ENCODE results near the gene ATP1A3.

Gene ATP1A3

DNA sequence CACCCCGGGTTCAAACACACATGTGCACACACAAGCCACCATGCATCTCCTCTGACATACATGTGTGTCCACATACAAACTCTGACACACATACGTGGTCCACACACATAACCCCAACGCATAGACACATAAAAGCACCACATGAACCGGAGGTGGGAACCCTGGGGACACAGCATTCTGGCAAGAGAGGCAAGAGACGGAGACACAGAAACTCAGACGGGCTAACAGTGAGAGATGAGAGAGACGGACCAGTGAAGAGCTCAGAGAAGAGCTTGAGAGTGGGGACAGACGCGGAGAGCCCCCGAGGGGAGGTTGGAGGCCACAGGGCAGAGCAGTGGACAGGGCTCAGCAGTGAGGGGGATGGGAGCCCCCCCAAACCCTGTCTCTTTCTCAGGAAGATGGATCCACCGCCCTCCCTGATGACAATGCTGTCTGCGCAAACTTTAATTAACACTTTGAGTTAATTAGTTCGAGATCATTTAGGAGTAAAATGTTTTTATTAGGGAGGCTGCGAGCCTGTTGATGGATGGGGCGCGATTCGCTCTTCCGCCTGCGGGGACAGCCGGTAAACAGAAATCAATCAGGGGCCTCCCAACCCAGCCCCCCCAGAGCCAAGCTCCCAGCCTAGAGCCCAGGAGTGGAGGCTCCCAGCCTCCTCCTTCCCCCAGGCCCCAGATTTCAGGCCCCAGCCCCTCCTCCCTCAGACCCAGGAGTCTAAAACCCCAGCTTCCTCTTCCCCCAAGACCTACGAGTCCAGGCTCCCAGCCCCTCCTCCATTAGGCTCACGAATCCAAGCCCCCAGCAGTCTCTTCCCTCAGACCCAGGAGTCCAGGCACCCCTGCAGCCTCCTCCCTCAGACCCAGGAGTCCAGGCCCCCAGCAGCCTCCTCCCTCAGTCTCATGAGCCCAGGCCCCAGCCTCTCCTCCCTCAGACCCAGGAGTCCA, 56.2 kb downstream of the ATP1A3 start:
- no peaks in the 10 kb centered on the region for H3K9me3 Mint-ChIP-seq
- ATAC-seq (ENCODE audit: low read depth), result no peak
- H3K36me3 Mint-ChIP-seq, result no peaks in the 10 kb centered on the region
- H3K4me3 Mint-ChIP-seq, result peak overlapping the region; percentile 6
- H3K27ac Mint-ChIP-seq, result peak overlapping the region; percentile 35
- peaks cover 51% of the 10 kb centered on the region for H3K4me1 Mint-ChIP-seq
- H3K27me3 Mint-ChIP-seq, result peaks cover 6% of the 10 kb centered on the region
- no peak for DNase-seq (ENCODE audit: low spot score in 2 of 2)

DNA sequence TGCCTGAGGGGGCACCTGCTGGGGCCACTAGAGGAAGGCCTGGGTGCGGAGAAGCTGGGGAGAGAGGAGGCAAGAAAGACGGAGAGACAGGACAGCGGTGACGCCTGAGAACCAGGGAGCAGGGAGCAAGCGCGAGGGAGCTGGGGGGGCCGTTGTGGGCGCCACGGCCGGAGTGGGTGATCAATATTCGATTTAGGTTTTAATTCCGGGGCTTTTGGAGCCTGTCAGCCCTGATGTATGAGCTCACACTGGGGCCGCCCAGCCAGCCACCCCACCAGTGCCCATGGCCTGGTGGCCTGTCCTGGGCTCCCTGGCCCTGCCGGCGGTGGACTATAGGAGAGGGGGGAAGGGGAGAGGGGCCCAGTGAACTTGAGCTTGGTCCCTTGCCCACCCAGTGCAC, 57.1 kb downstream of the ATP1A3 start:
- Mint-ChIP-seq H3K9me3 (no peaks in the 10 kb centered on the region), H3K36me3 (no peaks in the 10 kb centered on the region), H3K4me1 (peaks cover 52% of the 10 kb centered on the region), H3K27ac (peak overlapping the region; percentile 71), H3K27me3 (peaks cover 6% of the 10 kb centered on the region), H3K4me3 (no peak overlapping the region)
- DNase-seq (ENCODE audit: low spot score in 2 of 2) (no peak), ATAC-seq (ENCODE audit: low read depth) (no peak)

GRCh38 chr19:41936416-41936850, 57.6 kb downstream of the ATP1A3 start:
- Mint-ChIP-seq H3K4me1 (peaks cover 47% of the 10 kb centered on the region), H3K27me3 (peaks cover 6% of the 10 kb centered on the region), H3K4me3 (no peak overlapping the region), H3K9me3 (no peaks in the 10 kb centered on the region), H3K27ac (peak overlapping the region; percentile 71), H3K36me3 (no peaks in the 10 kb centered on the region)
- no peak for ATAC-seq (ENCODE audit: low read depth)
- no peak for DNase-seq (ENCODE audit: low spot score in 2 of 2)

DNA sequence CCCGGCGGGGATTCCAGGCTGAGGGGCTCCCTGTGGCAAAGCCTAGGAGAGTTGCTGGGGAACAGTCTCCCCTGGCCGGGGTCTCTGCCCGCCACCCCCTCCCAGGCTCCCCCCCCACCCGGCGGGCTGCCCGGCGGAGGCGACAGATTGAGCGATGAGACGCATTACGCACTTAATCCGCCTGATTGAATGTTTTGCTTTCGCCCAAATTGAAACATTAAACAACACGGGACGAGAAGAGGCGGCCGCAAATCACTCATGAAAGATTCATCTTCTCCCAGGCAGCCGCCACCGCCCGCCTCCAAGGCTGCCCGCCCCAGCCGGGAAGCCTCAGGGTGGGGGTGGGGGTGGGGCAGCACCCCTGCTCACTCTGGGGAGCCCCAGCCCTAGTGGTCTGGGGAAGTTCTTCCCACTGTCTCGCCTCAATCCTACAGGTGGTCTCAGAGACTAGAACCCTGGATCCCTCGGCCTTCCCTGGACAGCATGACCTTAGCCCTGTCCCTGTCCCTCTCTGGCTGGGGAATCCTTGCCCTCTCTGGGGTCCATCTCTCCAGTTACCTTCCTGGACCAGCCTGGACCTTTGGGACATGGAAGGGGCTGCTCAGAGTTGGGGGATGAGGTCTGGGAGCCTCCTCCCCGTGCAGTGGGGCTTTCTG, 58.1 kb downstream of the ATP1A3 start:
- Mint-ChIP-seq H3K4me1 (peaks cover 46% of the 10 kb centered on the region), H3K27ac (peak overlapping the region; percentile 90), H3K4me3 (no peak overlapping the region), H3K36me3 (no peaks in the 10 kb centered on the region), H3K9me3 (no peaks in the 10 kb centered on the region), H3K27me3 (peaks cover 6% of the 10 kb centered on the region)
- ATAC-seq (ENCODE audit: low read depth) (no peak), DNase-seq (ENCODE audit: low spot score in 2 of 2) (no peak)

DNA sequence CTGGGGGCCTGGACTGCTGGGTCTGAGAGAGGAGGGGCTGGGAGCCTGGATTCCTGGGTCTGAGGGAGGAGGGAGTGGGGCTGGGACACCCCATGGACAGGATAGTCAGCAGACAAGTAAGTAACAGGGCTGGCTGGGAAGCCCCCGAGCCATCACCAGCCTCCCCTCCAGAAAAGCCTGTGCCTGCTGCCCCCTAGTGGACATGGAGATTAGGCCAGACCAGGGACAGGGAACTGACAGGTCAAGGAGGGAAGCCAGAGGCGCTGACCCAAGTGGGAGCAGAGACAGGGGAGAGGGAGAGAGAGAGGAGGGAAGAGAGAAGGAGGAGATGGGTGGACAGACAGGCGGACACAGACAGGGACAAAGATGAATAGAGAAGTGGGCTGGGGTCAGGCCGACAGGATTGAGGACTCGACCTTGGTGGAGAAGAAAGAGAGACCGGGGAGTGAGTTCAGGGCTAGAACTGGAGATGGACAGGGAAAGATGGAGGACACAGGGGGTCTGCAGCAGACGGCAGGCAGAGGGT, 59.1 kb downstream of the ATP1A3 start:
- peak; percentile 87 for ATAC-seq (ENCODE audit: low read depth)
- Mint-ChIP-seq H3K27me3 (peaks cover 6% of the 10 kb centered on the region), H3K36me3 (no peaks in the 10 kb centered on the region), H3K9me3 (no peaks in the 10 kb centered on the region), H3K4me3 (peak overlapping the region; percentile 67), H3K27ac (peak overlapping the region; percentile 90), H3K4me1 (peaks cover 51% of the 10 kb centered on the region)
- DNase-seq (ENCODE audit: low spot score in 2 of 2), result peak; percentile 82 to 88

- H3K4me3 Mint-ChIP-seq, result no peak overlapping the region
- no peak for ATAC-seq (ENCODE audit: low read depth)
These were observed 60.2 kb downstream of the ATP1A3 start for GRCh38 chr19:41933693-41934426.

GRCh38 chr19:41932720-41933332, 61.2 kb downstream of the ATP1A3 start:
- Mint-ChIP-seq H3K9me3 (no peaks in the 10 kb centered on the region), H3K4me1 (peaks cover 59% of the 10 kb centered on the region), H3K27me3 (peaks cover 11% of the 10 kb centered on the region), H3K27ac (peak overlapping the region; percentile 90), H3K36me3 (no peaks in the 10 kb centered on the region), H3K4me3 (no peak overlapping the region)
- ATAC-seq (ENCODE audit: low read depth) (no peak), DNase-seq (ENCODE audit: low spot score in 2 of 2) (no peak)

More at GRCh38 chr19:41933693-41934426, 60.2 kb downstream of the ATP1A3 start:
- H3K27me3 Mint-ChIP-seq, result peaks cover 10% of the 10 kb centered on the region
- H3K9me3 Mint-ChIP-seq, result no peaks in the 10 kb centered on the region
- H3K36me3 Mint-ChIP-seq, result no peaks in the 10 kb centered on the region
- H3K27ac Mint-ChIP-seq, result peak overlapping the region; percentile 90
- H3K4me1 Mint-ChIP-seq, result peaks cover 59% of the 10 kb centered on the region
- no peak for DNase-seq (ENCODE audit: low spot score in 2 of 2)

DNA sequence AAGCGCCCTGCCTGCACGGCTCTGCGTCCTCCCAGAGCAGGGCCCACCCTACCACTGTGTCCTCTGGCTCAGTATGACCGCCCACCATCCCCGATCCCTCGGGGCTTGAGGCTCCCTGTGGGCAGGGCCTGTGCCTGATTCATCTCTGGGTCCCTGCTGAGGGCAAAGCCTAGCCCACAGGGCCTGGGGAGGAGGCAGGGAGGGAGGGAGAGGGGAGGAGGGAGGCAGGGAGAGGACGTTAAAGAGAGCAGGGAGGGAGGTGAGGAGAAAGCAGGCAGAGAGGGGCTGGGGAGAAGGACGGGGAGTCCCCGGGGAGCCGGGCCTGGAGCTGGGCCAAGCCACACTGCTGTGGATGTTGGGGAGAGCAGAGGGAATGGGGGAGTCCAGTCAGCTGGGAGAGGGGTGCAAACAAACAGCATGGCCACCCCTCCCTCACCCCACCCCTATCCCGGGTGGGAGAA, 61.7 kb downstream of the ATP1A3 start:
- peak overlapping the region; percentile 39 for H3K27ac Mint-ChIP-seq
- no peaks in the 10 kb centered on the region for H3K9me3 Mint-ChIP-seq
- peaks cover 55% of the 10 kb centered on the region for H3K4me1 Mint-ChIP-seq
- no peaks in the 10 kb centered on the region for H3K36me3 Mint-ChIP-seq
- no peak overlapping the region for H3K4me3 Mint-ChIP-seq
- ATAC-seq (ENCODE audit: low read depth) (no peak), DNase-seq (ENCODE audit: low spot score in 2 of 2) (no peak)
- H3K27me3 Mint-ChIP-seq, result peaks cover 11% of the 10 kb centered on the region

- no peak for DNase-seq (ENCODE audit: low spot score in 2 of 2)
- Mint-ChIP-seq H3K27ac (no peak overlapping the region), H3K27me3 (peaks cover 11% of the 10 kb centered on the region), H3K4me3 (no peak overlapping the region), H3K9me3 (no peaks in the 10 kb centered on the region), H3K4me1 (peaks cover 48% of the 10 kb centered on the region), H3K36me3 (no peaks in the 10 kb centered on the region)
- ATAC-seq (ENCODE audit: low read depth), result peak; percentile 25
These were observed 63.0 kb downstream of the ATP1A3 start for GRCh38 chr19:41930926-41931592.

DNA sequence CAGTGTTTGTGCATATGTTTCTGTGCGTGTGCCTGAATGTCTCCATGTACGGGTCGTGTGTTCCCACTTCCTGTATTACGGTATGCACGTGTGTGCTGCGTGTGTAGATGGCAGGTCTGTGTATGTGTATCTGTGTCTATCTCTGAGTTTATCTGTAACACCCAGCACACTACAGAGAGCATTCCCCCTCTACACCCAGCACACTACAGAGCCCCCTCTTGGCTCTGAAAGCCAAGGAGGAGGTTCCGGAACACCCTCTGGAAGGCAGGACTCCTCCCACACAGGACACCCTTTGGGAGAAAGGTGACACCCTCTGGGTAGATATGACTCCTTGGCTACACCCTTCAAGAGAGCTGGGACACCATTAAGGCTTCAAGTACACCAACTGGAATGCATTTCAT, 63.7 kb downstream of the ATP1A3 start:
- Mint-ChIP-seq H3K27me3 (peaks cover 9% of the 10 kb centered on the region), H3K27ac (no peak overlapping the region), H3K4me1 (peaks cover 46% of the 10 kb centered on the region), H3K4me3 (peak overlapping the region; percentile 72), H3K36me3 (no peaks in the 10 kb centered on the region), H3K9me3 (no peaks in the 10 kb centered on the region)
- no peak for ATAC-seq (ENCODE audit: low read depth)
- DNase-seq (ENCODE audit: low spot score in 2 of 2), result no peak

GRCh38 chr19:41929536-41930071, 64.4 kb downstream of the ATP1A3 start:
- Mint-ChIP-seq H3K36me3 (no peaks in the 10 kb centered on the region), H3K4me3 (peak overlapping the region; percentile 90), H3K27me3 (peaks cover 5% of the 10 kb centered on the region), H3K27ac (no peak overlapping the region), H3K9me3 (no peaks in the 10 kb centered on the region), H3K4me1 (peaks cover 39% of the 10 kb centered on the region)
- ATAC-seq (ENCODE audit: low read depth) (peak; percentile 11), DNase-seq (ENCODE audit: low spot score in 2 of 2) (no peak)

GRCh38 chr19:41928754-41929535, 65.1 kb downstream of the ATP1A3 start:
- Mint-ChIP-seq H3K27ac (peak overlapping the region; percentile 24), H3K36me3 (no peaks in the 10 kb centered on the region), H3K4me1 (peaks cover 34% of the 10 kb centered on the region), H3K9me3 (no peaks in the 10 kb centered on the region), H3K27me3 (peaks cover 6% of the 10 kb centered on the region), H3K4me3 (peak overlapping the region; percentile 90)
- ATAC-seq (ENCODE audit: low read depth) (peak; percentile 72), DNase-seq (ENCODE audit: low spot score in 2 of 2) (no peak)

Data from memory B cell (primary cell).